GOT3 (cell line): ENCODE measurements around the gene NOL3.

Experiments used
- DNase-seq: peaks from one replicate; lab custom pipeline; 2025; ENCODE audit warnings: mixed read lengths; lab: John Stamatoyannopoulos, UW

The NOL3 gene

GRCh38 chr16:67206838-67207248, 36.5 kb downstream of the NOL3 start:
- no peak for DNase-seq

- no peak for DNase-seq
These were observed 37.1 kb downstream of the NOL3 start for GRCh38 chr16:67207249-67208091.

GRCh38 chr16:67208154-67208896, 38.0 kb downstream of the NOL3 start:
- no peak for DNase-seq

- DNase-seq, result no peak
These were observed 39.2 kb downstream of the NOL3 start for GRCh38 chr16:67209565-67209964.

- no peak for DNase-seq
These were observed 40.0 kb downstream of the NOL3 start for GRCh38 chr16:67210069-67210937.

GRCh38 chr16:67211674-67212073, 41.3 kb downstream of the NOL3 start:
- DNase-seq, result no peak

GRCh38 chr16:67212766-67213165, 42.4 kb downstream of the NOL3 start:
- DNase-seq, result no peak

DNA sequence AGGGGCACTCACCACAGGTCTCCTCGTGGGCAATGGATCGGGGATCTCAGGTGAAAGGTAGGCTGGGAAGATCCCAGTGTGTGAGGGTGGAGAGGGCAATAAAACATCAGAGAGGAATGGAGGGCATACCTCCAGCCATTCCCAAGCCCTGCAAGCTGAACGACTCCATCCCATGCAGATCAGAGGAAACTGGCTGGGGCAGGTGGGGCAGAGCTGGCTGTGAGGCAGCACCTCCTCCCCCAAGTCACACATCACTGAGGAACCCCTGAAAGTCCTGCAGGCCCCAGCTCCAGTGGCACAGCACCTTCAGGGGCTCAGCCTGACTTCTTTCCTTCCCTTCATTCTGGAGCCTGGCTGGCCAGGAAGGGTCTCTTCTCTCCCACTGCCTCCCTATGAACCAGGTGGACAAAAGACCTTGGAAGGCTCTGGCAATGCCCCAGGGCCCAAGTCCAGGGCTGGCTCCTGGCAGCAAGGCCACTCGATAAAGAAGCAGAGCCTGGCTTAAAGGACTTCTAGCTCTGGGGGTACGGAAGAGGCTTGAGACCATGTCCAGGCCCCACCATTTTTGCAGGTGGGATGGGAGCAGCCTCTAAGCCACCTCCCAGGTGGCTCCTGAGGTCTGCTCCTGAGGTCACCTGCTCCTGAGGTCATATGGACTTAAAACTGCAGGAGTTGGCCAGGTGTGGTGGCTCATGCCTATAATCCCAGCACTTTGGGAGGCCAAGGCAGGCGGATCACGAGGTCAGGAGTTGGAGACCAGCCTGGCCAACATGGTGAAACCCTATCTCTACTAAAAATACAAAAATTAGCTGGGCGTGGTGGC, 43.1 kb downstream of the NOL3 start:
- no peak for DNase-seq

DNA sequence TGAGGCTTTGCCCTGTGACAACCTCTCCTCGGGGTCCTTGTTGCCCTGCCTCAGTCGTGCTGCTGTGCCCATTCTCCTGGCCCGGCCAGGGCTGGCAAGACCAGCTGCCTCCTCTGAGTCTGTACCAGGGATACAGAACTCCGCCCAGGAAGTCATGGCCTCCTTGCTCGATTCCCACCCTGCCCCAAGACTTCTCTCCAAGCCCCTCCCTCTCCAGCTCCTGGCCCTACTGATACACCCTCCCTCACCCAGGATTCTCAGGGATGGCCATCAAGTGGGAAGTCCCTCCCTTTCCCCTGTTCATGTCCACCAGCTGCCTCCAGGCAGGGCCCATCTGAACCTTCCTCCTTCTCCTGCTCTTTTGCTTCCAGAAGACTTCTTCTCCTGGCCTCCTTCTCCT, 45.4 kb downstream of the NOL3 start:
- DNase-seq, result no peak

DNA sequence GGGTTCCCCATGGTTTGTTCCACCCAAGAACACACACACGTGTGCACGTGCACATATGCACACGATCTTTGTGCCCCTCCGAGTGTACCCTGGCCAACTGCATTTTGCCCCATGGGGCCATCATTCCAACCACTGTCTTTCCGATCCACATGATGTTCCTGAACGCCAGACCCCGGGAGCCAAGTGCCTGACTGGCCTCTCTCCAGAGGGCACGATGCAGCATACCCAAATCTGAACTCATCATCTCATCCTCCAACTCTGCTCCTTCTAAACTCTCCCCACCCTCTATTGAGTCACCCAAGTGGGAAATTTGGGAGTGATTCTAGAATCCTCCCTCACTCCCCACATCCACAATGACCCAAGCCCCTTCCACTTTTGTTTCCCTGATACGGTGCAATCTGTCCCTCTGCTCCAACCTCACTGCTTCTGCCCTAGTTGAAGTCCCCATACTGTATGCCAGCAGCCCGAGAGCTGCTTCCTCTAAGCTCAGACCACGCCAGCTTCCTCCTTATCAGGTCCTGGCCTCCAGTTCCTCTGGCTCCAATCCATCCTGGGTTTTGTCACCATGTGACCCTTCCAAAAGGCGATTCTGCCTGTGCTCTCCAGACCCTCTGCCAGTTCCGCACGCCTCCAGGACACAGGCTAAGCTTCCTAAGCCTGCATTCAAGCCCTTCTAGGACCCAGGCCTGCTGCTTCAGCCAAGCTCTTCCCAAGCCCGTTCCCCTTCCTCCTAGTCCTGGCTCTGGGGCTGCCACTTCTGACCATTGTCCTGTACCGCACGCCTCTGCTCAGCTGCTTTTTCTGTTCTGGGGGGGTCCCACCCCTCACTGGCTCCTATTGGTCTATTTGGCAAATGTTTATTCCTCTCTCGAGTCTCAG, 46.5 kb downstream of the NOL3 start:
- DNase-seq, result no peak

GRCh38 chr16:67223992-67224391, 53.7 kb downstream of the NOL3 start:
- no peak for DNase-seq
